Cardiac fibroblast (primary cell): Measurements from ENCODE around the gene CCDC12.

ENCODE experiments used
- DNase-seq, 2 donors: peaks; one replicate each; pipeline versions ENCODE4 v3.0.0 to v3.0.0-alpha.2; 2010; ENCODE audit warnings: low read depth in 2 of 2
- H3K4me3 ChIP-seq, 2 donors: replicated peaks in 1 of 2; 1 replicate in 1 of 2; 2 replicates in 1 of 2; pipeline ENCODE4 v1.5.1; 2011; ENCODE audit warnings: low read depth in 2 of 2, low read length in 2 of 2, mild to moderate bottlenecking in 2 of 2, moderate library complexity in 1 of 2
- TF ChIP-seq, protein P1 (sequence below): IDR thresholded peaks from one replicate; pipeline ENCODE4 v1.5.1; 2011; ENCODE audit warnings: low read depth, mild to moderate bottlenecking, low read length, inconsistent platforms

Gene CCDC12

DNA sequence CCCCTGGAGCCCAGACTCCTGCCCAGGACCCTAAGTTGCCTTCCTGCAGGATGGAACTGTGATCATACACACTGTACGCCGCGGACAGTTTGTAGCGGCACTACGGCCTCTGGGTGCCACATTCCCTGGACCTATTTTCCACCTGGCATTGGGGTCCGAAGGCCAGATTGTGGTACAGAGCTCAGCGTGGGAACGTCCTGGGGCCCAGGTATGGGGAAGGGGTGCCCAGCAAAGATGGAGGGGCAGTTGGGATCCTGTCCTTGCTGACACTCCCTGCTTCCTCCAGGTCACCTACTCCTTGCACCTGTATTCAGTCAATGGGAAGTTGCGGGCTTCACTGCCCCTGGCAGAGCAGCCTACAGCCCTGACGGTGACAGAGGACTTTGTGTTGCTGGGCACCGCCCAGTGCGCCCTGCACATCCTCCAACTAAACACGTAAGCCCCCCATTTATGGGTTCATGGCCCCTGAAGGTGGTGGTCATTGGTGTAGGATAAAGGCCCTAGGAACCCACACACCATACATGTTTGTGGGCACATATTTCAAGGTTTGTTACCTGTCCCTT is 31.8 kb upstream of the CCDC12 start:
- TF ChIP-seq, protein P1, sequence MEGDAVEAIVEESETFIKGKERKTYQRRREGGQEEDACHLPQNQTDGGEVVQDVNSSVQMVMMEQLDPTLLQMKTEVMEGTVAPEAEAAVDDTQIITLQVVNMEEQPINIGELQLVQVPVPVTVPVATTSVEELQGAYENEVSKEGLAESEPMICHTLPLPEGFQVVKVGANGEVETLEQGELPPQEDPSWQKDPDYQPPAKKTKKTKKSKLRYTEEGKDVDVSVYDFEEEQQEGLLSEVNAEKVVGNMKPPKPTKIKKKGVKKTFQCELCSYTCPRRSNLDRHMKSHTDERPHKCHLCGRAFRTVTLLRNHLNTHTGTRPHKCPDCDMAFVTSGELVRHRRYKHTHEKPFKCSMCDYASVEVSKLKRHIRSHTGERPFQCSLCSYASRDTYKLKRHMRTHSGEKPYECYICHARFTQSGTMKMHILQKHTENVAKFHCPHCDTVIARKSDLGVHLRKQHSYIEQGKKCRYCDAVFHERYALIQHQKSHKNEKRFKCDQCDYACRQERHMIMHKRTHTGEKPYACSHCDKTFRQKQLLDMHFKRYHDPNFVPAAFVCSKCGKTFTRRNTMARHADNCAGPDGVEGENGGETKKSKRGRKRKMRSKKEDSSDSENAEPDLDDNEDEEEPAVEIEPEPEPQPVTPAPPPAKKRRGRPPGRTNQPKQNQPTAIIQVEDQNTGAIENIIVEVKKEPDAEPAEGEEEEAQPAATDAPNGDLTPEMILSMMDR: no peak
- DNase-seq: no peak
- H3K4me3 ChIP-seq: no peak overlapping the region

GRCh38 chr3:47007482-47008233 is 31.1 kb upstream of the CCDC12 start:
- DNase-seq: no peak
- TF ChIP-seq, protein P1: no peak
- H3K4me3 ChIP-seq: no peak overlapping the region

DNA sequence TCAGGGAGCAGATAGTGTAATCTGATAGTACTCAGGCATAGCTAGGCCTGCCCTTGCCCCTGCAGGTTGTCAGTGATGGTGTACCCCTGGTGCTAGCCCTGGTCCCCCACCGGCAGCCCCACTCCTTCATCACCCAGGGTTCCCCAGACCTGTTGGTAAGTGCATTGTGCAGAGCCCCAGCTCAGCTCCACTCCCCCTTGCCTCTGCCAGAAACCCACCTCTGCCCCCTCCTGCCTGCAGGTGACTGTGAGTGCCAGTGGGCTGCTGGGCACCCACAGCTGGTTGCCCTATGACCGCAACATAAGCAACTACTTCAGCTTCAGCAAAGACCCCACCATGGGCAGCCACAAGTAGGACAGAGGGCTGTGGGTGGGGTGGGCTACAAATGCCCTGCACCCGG is 30.5 kb upstream of the CCDC12 start:
- no peak overlapping the region for H3K4me3 ChIP-seq
- no peak for DNase-seq
- TF ChIP-seq, protein P1: no peak

DNA sequence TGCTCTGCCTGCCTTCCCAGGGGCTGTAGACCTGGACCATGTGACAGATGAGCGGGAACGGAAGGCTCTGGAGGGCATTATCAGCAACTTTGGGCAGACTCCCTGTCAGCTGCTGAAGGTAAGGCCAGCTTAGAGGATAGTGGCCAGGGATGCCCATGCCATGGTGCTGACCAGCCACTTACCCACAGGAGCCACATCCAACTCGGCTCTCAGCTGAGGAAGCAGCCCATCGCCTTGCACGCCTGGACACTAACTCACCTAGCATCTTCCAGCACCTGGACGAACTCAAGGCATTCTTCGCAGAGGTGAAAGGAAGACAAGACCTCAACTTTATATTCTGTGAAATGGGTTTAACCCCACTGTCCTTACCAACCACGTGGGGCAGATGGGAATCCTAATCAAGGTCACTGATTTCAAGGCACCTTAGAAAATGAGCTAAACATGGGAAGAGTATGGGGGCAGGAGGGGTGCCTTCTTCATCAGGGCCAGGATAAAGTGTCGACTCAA is 29.7 kb upstream of the CCDC12 start:
- TF ChIP-seq, protein P1: no peak
- no peak for DNase-seq
- H3K4me3 ChIP-seq: no peak overlapping the region

GRCh38 chr3:47005212-47006144 is 28.9 kb upstream of the CCDC12 start:
- no peak for DNase-seq
- TF ChIP-seq, protein P1: no peak
- no peak overlapping the region for H3K4me3 ChIP-seq

DNA sequence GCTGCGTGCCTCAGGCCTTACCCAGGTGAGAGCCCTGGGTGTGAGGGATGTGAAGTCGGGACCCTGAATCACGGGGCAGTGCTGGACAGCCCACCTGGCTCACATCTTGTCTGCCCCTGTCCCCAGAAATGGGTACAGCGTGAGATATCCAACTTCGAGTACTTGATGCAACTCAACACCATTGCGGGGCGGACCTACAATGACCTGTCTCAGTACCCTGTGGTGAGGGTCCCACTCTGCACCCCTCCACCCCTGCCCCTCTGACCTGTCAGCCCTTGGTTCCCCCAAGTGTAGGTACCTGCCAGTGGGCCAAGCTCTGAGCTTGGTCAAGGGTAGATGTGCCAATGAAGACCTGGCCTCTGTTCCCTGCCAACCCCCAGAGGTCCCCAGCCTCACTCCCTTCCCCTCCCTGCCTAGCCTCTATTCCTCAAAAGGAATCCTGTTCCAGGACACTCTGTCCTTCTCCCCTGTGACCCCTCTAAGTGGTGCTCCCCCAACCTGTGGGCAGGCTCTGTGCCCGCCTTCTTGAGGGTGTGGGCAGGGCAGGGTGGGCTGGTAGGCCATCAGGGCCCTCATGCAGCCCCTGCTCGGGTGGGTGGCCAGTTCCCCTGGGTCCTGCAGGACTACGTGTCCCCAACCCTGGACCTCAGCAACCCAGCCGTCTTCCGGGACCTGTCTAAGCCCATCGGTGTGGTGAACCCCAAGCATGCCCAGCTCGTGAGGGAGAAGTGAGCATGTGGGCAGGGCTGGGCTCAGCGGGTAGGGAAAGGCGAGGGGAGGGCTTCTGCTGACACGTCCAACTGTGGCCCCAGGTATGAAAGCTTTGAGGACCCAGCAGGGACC is 28.0 kb upstream of the CCDC12 start:
- no peak for DNase-seq
- TF ChIP-seq, protein P1: no peak
- H3K4me3 ChIP-seq: no peak overlapping the region
